ENCODE results near the gene GNB4. TPM values are rescaled to one million over a fixed set of nuclear protein-coding genes. Genes with fewer than 3 reads are reported as not detected.

GNB4 gene
- total RNA-seq, 4 donors from 2014 or later, result 14.5 to 43.7 (median 28.8) TPM

DNA sequence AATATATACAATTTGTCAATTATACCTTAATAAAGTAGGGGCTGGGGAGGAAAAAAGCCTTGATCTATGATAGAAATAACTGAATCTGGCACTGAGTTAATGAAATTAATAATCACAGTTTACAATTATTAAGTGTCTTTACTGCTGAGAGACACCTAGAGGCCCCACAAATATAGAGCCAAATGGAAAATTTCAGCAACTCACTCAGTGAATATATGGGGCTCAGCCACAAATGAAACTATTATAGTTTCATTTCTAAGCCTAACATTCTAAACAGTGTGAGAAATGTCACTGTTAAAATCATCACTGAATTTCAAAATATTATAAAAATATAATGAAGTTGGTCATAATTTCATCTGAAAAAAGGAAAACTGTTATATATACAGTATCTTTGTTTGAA, 40.3 kb downstream of the GNB4 start:
- H3K9me3 ChIP-seq, result no peaks in the 10 kb centered on the region
- H3K27ac ChIP-seq, result no peak overlapping the region
- peaks cover 0 to 7% of the 10 kb centered on the region in 2 donors for H3K36me3 ChIP-seq
- H3K4me1 ChIP-seq, result no peaks in the 10 kb centered on the region
- intact Hi-C loops (cut with DNase I), result no loop called here
- no peak for DNase-seq
- H3K4me3 ChIP-seq (replicated peaks in 1 of 3), result no peak overlapping the region
- TF ChIP-seq POLR2A (IDR thresholded peaks at IDR 0.05), result no peak
- no peak for TF ChIP-seq CTCF (IDR thresholded peaks at IDR 0.05)
- H3K27me3 ChIP-seq, result no peaks in the 10 kb centered on the region

DNA sequence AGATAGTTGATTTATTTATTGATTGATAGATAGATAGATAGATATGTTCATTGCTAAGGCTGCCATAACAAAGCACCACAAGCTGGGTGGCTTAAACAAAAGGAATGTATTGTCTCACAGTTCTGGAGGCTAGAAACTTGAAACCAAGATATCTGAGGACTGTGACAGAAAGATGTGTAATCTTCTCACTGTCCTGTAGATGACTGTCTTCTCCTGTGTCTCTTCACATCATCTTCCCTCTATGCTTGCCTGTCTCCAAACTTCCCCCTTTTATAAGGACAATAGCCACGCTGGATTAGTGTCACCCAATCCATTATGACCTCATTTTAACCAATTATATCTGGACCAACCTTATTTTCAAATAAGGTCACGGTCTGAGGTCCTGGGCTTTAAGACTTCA, 40.9 kb downstream of the GNB4 start:
- intact Hi-C loops (cut with DNase I), result no loop called here
- 91 to 99% methylated on average over 2 of the region's 2 CpGs for WGBS, 2 donors
- DNase-seq, result no peak
- Histone ChIP-seq H3K9me3 (no peaks in the 10 kb centered on the region), H3K27ac (no peak overlapping the region), H3K27me3 (no peaks in the 10 kb centered on the region), H3K4me1 (no peaks in the 10 kb centered on the region), H3K4me3 (replicated peaks in 1 of 3) (no peak overlapping the region), H3K36me3 (peaks cover 0 to 7% of the 10 kb centered on the region in 2 donors)
- no peak for TF ChIP-seq POLR2A (IDR thresholded peaks at IDR 0.05)

DNA sequence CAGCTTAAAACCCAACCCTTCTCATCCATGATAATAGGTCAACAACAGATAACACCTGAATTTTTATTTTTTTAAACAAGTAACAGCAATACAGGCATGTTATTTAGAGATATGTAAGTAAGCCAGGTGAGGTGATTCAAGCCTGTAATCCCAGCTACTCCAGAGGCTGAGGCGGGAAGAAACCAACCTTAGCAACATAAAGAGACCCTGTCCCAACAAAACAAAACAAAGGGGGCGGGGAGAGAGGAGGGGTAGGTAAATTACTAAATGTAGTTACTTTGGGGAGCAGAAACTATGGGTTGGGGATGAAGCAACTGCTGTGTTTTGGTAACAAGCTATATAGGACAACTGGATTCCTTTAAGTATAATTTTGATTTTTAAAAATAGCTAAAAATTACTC, 47.0 kb downstream of the GNB4 start:
- no peaks in the 10 kb centered on the region for H3K9me3 ChIP-seq
- H3K27ac ChIP-seq, result no peak overlapping the region
- H3K4me3 ChIP-seq (replicated peaks in 1 of 3), result no peak overlapping the region
- no peaks in the 10 kb centered on the region for H3K27me3 ChIP-seq
- no peaks in the 10 kb centered on the region for H3K4me1 ChIP-seq
- H3K36me3 ChIP-seq, result peaks cover 3 to 7% of the 10 kb centered on the region in 2 donors
- intact Hi-C loops (cut with DNase I), result no loop called here
- TF ChIP-seq CTCF (IDR thresholded peaks at IDR 0.05), result no peak
- TF ChIP-seq POLR2A (IDR thresholded peaks at IDR 0.05), result no peak
- WGBS, 2 donors, result 88 to 94% methylated on average over 2 of the region's 2 CpGs
- DNase-seq, result no peak

GRCh38 chr3:179402963-179403362, 48.3 kb downstream of the GNB4 start:
- WGBS, 2 donors, result 79 to 80% methylated on average over 5 of the region's 5 CpGs
- Histone ChIP-seq H3K4me3 (replicated peaks in 1 of 3) (no peak overlapping the region), H3K27me3 (no peaks in the 10 kb centered on the region), H3K36me3 (peaks cover 3 to 7% of the 10 kb centered on the region in 2 donors), H3K27ac (no peak overlapping the region), H3K9me3 (no peaks in the 10 kb centered on the region), H3K4me1 (no peaks in the 10 kb centered on the region)
- no peak for DNase-seq
- intact Hi-C loops (cut with DNase I), result no loop called here
- TF ChIP-seq POLR2A (IDR thresholded peaks at IDR 0.05) (no peak), CTCF (IDR thresholded peaks at IDR 0.05) (no peak)

GRCh38 chr3:179401561-179401960, 49.7 kb downstream of the GNB4 start:
- no peak overlapping the region for H3K4me3 ChIP-seq (replicated peaks in 1 of 3)
- TF ChIP-seq POLR2A (IDR thresholded peaks at IDR 0.05) (no peak), CTCF (IDR thresholded peaks at IDR 0.05) (no peak)
- intact Hi-C loops (cut with DNase I), result no loop called here
- no peaks in the 10 kb centered on the region for H3K9me3 ChIP-seq
- H3K27ac ChIP-seq, result no peak overlapping the region
- WGBS, 2 donors, result 79 to 85% methylated on average over 3 of the region's 3 CpGs
- no peaks in the 10 kb centered on the region for H3K27me3 ChIP-seq
- no peaks in the 10 kb centered on the region for H3K4me1 ChIP-seq
- peaks cover 3 to 6% of the 10 kb centered on the region in 2 donors for H3K36me3 ChIP-seq
- no peak for DNase-seq

Data from thyroid gland (tissue), 4 donors.